Nephron (organoid): Measurements from ENCODE around the gene NOL4.
A peak's percentile ranks its signal among the peaks of the same experiment; 100 is the strongest.
"Not testable (repeated sequence)": the region's sequence is repeated elsewhere in the genome, so short reads cannot be mapped to it uniquely, and the experiment has no call there.

Experiments
- H3K27ac Mint-ChIP-seq, 3 experiments: 2 replicates each; pipeline ENCODE4 v1.8.0; 2020; ENCODE audit warnings: mixed read lengths in 3 of 3, mild to moderate bottlenecking in 2 of 3, moderate library complexity in 1 of 3
- H3K27me3 Mint-ChIP-seq: 2 replicates; pipeline ENCODE4 v1.8.0; 2021; ENCODE audit warnings: low read depth, mild to moderate bottlenecking, moderate library complexity, mixed read lengths
- H3K36me3 Mint-ChIP-seq: 2 replicates; pipeline ENCODE4 v1.8.0; 2020; ENCODE audit warnings: low read depth, mixed read lengths
- H3K4me1 Mint-ChIP-seq: 2 replicates; pipeline ENCODE4 v1.8.0; 2020; ENCODE audit warnings: mixed read lengths
- H3K4me3 Mint-ChIP-seq, 3 experiments: 2 replicates each; pipeline ENCODE4 v1.8.0; 2020; ENCODE audit warnings: mild to moderate bottlenecking in 3 of 3, mixed read lengths in 3 of 3, moderate library complexity in 2 of 3
- H3K9me3 Mint-ChIP-seq: 2 replicates; pipeline ENCODE4 v1.8.0; 2020; ENCODE audit warnings: mixed read lengths
- TF ChIP-seq, protein P1 (sequence below), 3 experiments: fragments of 200-600 bp; sonication (generic); IDR thresholded peaks; one replicate each; pipeline ENCODE4 v1.5.0; 2021; ENCODE audit warnings: antibody characterized with exemption in 3 of 3; ENCODE audit not compliant: unreplicated experiment in 3 of 3

The NOL4 gene

GRCh38 chr18:34248727-34249126 is 24.0 kb upstream of the NOL4 start:
- Mint-ChIP-seq H3K4me1 (no peaks in the 10 kb centered on the region), H3K36me3 (no peaks in the 10 kb centered on the region), H3K27ac (no peak overlapping the region), H3K4me3 (no peak overlapping the region), H3K27me3 (no peaks in the 10 kb centered on the region), H3K9me3 (peaks cover 2% of the 10 kb centered on the region)
- TF ChIP-seq, protein P1, sequence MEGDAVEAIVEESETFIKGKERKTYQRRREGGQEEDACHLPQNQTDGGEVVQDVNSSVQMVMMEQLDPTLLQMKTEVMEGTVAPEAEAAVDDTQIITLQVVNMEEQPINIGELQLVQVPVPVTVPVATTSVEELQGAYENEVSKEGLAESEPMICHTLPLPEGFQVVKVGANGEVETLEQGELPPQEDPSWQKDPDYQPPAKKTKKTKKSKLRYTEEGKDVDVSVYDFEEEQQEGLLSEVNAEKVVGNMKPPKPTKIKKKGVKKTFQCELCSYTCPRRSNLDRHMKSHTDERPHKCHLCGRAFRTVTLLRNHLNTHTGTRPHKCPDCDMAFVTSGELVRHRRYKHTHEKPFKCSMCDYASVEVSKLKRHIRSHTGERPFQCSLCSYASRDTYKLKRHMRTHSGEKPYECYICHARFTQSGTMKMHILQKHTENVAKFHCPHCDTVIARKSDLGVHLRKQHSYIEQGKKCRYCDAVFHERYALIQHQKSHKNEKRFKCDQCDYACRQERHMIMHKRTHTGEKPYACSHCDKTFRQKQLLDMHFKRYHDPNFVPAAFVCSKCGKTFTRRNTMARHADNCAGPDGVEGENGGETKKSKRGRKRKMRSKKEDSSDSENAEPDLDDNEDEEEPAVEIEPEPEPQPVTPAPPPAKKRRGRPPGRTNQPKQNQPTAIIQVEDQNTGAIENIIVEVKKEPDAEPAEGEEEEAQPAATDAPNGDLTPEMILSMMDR (IDR thresholded peaks at IDR 0.05; ENCODE audit: unreplicated experiment in 3 of 3), result no peak

DNA sequence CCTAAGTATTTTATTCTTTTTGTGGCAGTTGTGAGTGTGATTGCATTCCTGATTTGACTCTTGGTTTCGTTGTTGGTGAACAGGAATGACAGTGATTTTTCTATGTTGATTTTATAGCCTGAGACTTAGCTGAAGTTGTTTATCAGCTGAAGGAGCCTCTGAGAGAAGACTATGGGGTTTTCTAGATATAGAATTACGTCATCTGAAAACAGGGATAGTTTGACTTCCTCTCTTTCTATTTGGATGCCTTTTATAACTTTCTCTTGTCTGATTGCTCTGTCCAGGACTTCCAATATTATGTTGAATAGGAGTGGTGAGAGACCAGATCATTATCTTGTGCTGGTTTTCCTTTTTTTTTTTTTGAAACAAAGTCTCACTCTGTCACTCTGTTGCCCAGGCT is 18.0 kb upstream of the NOL4 start:
- Mint-ChIP-seq H3K4me1 (no peaks in the 10 kb centered on the region), H3K27ac (no peak overlapping the region), H3K9me3 (peaks cover 2% of the 10 kb centered on the region)

GRCh38 chr18:34233781-34234388 is 9.2 kb upstream of the NOL4 start:
- not testable (repeated sequence) for H3K36me3 Mint-ChIP-seq, H3K9me3 Mint-ChIP-seq, H3K4me3 Mint-ChIP-seq, H3K4me1 Mint-ChIP-seq, H3K27ac Mint-ChIP-seq
- peaks cover 19% of the 10 kb centered on the region for H3K27me3 Mint-ChIP-seq

More for the DNA sequence above, 18.0 kb upstream of the NOL4 start:
- no peaks in the 10 kb centered on the region for H3K36me3 Mint-ChIP-seq
- H3K27me3 Mint-ChIP-seq, result peaks cover 10% of the 10 kb centered on the region
- TF ChIP-seq, protein P1 (IDR thresholded peaks at IDR 0.05; ENCODE audit: unreplicated experiment in 3 of 3), result no peak
- no peak overlapping the region for H3K4me3 Mint-ChIP-seq

- Mint-ChIP-seq H3K4me1 (peaks cover 19% of the 10 kb centered on the region), H3K9me3 (no peaks in the 10 kb centered on the region), H3K36me3 (no peaks in the 10 kb centered on the region), H3K27ac (no peak overlapping the region), H3K27me3 (peaks cover 87% of the 10 kb centered on the region), H3K4me3 (peak overlapping the region; percentile 81 to 87 (median 85))
- TF ChIP-seq, protein P1 (IDR thresholded peaks at IDR 0.05; ENCODE audit: unreplicated experiment in 3 of 3), result no peak
Observed at GRCh38 chr18:34225218-34225553, 473 bp upstream of the NOL4 start.

DNA sequence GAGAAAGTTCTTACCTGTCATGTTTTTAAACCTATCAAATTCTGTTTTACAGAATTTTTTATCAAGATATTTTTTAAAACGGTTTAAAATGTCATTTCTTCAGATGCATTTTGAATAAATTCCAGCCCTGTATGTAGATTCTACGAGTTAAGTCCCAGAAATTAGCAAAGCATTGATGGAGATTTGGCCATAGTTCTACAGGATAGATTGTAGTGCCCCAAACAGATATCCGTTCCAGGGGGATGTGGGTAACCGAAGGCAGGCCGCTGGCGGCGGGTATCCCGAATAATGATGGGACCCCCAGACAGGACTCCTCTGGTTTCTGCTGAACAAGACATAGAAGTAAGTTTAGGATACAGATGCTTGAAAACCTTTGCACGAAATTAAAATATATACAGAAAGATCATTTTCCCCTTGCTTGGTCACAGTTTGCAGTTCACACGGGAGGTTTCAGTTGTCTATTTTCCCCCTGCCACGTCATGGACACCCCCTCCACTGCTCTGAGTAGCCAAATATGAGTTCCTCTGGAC is 755 bp downstream of the NOL4 start:
- Mint-ChIP-seq H3K27me3 (peaks cover 98% of the 10 kb centered on the region), H3K9me3 (no peaks in the 10 kb centered on the region), H3K4me1 (peaks cover 19% of the 10 kb centered on the region), H3K4me3 (peak overlapping the region; percentile 85 to 87 (median 86)), H3K27ac (no peak overlapping the region), H3K36me3 (no peaks in the 10 kb centered on the region)
- TF ChIP-seq, protein P1 (IDR thresholded peaks at IDR 0.05; ENCODE audit: unreplicated experiment in 3 of 3), result no peak

- peaks cover 99% of the 10 kb centered on the region for H3K27me3 Mint-ChIP-seq
- H3K4me1 Mint-ChIP-seq, result peaks cover 19% of the 10 kb centered on the region
- TF ChIP-seq, protein P1 (IDR thresholded peaks at IDR 0.05; ENCODE audit: unreplicated experiment in 3 of 3), result no peak
- peak overlapping the region; percentile 85 to 88 (median 86) for H3K4me3 Mint-ChIP-seq
- no peaks in the 10 kb centered on the region for H3K36me3 Mint-ChIP-seq
- H3K27ac Mint-ChIP-seq, result no peak overlapping the region
- H3K9me3 Mint-ChIP-seq, result no peaks in the 10 kb centered on the region
Observed at GRCh38 chr18:34223164-34223892, 1.4 kb downstream of the NOL4 start.
